SK-N-SH (cell line): Measurements from ENCODE around the gene FDX2.

Experiments
- FOSL2 ChIP-seq: IDR thresholded peaks from 2 replicates; pipeline ENCODE4 v1.4.0; 2012; ENCODE audit warnings: low read depth, mild to moderate bottlenecking, moderate library complexity, borderline replicate concordance
- TF ChIP-seq, protein P1 (sequence below): fragments of 200-600 bp; sonication (generic); IDR thresholded peaks from 2 replicates; pipeline ENCODE4 v1.6.1; 2017; ENCODE audit warnings: antibody characterized with exemption, mild to moderate bottlenecking, moderate library complexity

DNA sequence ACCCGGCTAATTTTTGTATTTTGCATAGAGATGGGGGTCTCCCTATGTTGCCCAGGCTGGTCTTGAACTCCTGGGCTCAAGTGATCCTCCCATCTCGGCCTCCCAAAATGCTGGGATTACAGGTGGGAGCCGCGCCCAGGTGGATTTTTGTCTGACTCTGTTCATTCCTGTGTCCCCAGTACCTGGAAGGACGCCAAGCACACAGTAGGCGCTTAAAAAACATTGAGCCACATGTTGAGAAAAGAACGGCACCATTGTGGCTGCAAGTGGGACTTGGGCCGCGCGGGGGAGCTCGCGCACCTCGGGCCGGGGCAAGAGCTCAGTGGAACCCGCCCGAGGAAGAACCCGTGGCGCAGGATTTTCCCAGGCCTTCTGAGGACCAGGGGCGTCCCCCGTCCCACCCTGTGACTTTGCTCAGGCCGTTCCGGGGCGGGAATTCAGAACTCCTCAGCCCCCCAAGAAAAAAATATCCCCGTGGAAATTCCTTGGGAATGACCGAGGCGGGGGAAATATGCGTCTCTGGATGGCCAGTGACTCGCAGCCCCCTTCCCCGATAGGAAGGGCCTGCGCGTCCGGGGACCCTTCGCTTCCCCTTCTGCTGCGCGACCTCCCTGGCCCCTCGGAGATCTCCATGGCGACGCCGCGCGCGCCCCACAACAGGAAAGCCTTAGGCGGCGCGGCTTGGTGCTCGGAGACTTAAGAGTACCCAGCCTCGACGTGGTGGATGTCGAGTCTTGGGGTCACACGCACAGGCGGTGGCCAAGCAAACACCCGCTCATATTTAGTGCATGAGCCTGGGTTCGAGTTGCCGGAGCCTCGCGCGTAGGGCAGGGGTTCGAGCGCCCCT, 46.3 kb downstream of the FDX2 start:
- TF ChIP-seq FOSL2 = no peak
- TF ChIP-seq, protein P1, sequence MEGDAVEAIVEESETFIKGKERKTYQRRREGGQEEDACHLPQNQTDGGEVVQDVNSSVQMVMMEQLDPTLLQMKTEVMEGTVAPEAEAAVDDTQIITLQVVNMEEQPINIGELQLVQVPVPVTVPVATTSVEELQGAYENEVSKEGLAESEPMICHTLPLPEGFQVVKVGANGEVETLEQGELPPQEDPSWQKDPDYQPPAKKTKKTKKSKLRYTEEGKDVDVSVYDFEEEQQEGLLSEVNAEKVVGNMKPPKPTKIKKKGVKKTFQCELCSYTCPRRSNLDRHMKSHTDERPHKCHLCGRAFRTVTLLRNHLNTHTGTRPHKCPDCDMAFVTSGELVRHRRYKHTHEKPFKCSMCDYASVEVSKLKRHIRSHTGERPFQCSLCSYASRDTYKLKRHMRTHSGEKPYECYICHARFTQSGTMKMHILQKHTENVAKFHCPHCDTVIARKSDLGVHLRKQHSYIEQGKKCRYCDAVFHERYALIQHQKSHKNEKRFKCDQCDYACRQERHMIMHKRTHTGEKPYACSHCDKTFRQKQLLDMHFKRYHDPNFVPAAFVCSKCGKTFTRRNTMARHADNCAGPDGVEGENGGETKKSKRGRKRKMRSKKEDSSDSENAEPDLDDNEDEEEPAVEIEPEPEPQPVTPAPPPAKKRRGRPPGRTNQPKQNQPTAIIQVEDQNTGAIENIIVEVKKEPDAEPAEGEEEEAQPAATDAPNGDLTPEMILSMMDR = peak; percentile 93
